Thyroid gland (tissue), 4 donors: ENCODE data around the gene AQP5.

ENCODE experiments used
- CTCF ChIP-seq, 6 experiments: fragments of 200-600 bp in 3 of 6; fragments of 450-650 bp in 3 of 6; sonication (generic) in 3 of 6; IDR thresholded peaks; one replicate each; pipeline ENCODE4 v1.5.1; 2016 to 2019; ENCODE audit warnings: antibody characterized with exemption in 6 of 6, mild to moderate bottlenecking in 2 of 6, inconsistent platforms in 1 of 6, moderate library complexity in 1 of 6
- POLR2A ChIP-seq, 2 donors: fragments of 450-650 bp; IDR thresholded peaks; one replicate each; pipeline ENCODE4 v1.6.1; 2017; ENCODE audit warnings: antibody characterized with exemption in 2 of 2, mild to moderate bottlenecking in 2 of 2, moderate library complexity in 1 of 2

- TF ChIP-seq CTCF (IDR thresholded peaks at IDR 0.05) (no peak), POLR2A (IDR thresholded peaks at IDR 0.05) (no peak)
These were observed 15.2 kb upstream of the AQP5 start for GRCh38 chr12:49946497-49946896.
